ENCODE data around the gene KITLG.

DNA sequence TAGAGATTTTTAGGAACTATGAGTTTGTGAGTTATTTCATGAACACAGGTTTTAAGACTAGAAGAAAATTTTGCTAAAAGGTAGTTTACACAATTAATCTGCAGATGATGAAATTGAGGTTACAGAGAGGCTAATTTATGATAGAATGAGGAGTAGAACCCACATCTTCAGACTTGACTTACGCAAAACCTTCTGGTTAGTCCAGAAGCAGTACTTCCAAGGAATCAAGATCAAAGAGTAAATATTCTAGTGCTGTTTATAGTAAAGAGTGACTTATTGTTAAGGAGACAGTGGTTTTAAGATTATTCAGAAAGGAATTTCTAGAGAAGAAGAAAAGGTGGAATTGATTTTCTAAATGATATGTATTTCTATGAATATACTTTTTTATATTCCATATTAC, 10.6 kb upstream of the KITLG start:
- TF ChIP-seq GLIS3 (CRISPR knock-in tag; IDR thresholded peaks at IDR 0.05) (no peak), ZFP30 (CRISPR knock-in tag; IDR thresholded peaks at IDR 0.05) (no peak), ZFP3 (CRISPR knock-in tag; IDR thresholded peaks at IDR 0.05) (no peak), ZC3H10 (CRISPR knock-in tag; IDR thresholded peaks at IDR 0.05) (no peak), TSHZ2 (CRISPR knock-in tag; IDR thresholded peaks at IDR 0.05) (no peak), RARB (CRISPR knock-in tag; IDR thresholded peaks at IDR 0.05) (no peak), PPARA (CRISPR knock-in tag; IDR thresholded peaks at IDR 0.05; ENCODE audit: borderline replicate concordance) (no peak), ISL1 (CRISPR knock-in tag; IDR thresholded peaks at IDR 0.05) (no peak), ESRRG (CRISPR knock-in tag; IDR thresholded peaks at IDR 0.05) (no peak)
- TF ChIP-seq, protein P1, sequence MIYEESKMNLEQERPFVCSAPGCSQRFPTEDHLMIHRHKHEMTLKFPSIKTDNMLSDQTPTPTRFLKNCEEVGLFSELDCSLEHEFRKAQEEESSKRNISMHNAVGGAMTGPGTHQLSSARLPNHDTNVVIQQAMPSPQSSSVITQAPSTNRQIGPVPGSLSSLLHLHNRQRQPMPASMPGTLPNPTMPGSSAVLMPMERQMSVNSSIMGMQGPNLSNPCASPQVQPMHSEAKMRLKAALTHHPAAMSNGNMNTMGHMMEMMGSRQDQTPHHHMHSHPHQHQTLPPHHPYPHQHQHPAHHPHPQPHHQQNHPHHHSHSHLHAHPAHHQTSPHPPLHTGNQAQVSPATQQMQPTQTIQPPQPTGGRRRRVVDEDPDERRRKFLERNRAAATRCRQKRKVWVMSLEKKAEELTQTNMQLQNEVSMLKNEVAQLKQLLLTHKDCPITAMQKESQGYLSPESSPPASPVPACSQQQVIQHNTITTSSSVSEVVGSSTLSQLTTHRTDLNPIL (CRISPR knock-in tag; IDR thresholded peaks at IDR 0.05; ENCODE audit: low read depth), result no peak
